GM21576 (cell line): ENCODE measurements around the gene GAREM1.
"Not testable (repeated sequence)": the region's sequence is repeated elsewhere in the genome, so short reads cannot be mapped to it uniquely, and the experiment has no call there.

Experiments used
- ATAC-seq: cut with Tn5 transposase; IDR thresholded peaks from one replicate; pipeline ENCODE4 v1.9.1; 2021; ENCODE audit warnings: mild to moderate bottlenecking, moderate library complexity; ENCODE audit not compliant: unreplicated experiment

Gene GAREM1

GRCh38 chr18:32267463-32267862 is 203.2 kb downstream of the GAREM1 start:
- ATAC-seq = no peak

GRCh38 chr18:32264401-32264800 is 206.3 kb downstream of the GAREM1 start:
- ATAC-seq = no peak

- ATAC-seq = no peak
Observed at GRCh38 chr18:32262092-32262491, 208.6 kb downstream of the GAREM1 start.

GRCh38 chr18:32261003-32261402 is 209.7 kb downstream of the GAREM1 start:
- no peak for ATAC-seq

- ATAC-seq = no peak
Observed at GRCh38 chr18:32259553-32259952, 211.1 kb downstream of the GAREM1 start.

GRCh38 chr18:32258558-32259204 is 212.0 kb downstream of the GAREM1 start:
- peak; percentile 61 for ATAC-seq

- no peak for ATAC-seq
Observed at GRCh38 chr18:32258148-32258547, 212.5 kb downstream of the GAREM1 start.

GRCh38 chr18:32257084-32257785 is 213.4 kb downstream of the GAREM1 start:
- ATAC-seq = no peak

GRCh38 chr18:32255570-32255969 is 215.1 kb downstream of the GAREM1 start:
- no peak for ATAC-seq

GRCh38 chr18:32252141-32252860 is 218.4 kb downstream of the GAREM1 start:
- no peak for ATAC-seq

GRCh38 chr18:32251466-32251865 is 219.2 kb downstream of the GAREM1 start:
- ATAC-seq = no peak

GRCh38 chr18:32249147-32249929 is 221.3 kb downstream of the GAREM1 start:
- ATAC-seq = no peak

GRCh38 chr18:32244881-32245280 is 225.8 kb downstream of the GAREM1 start:
- ATAC-seq = no peak

- no peak for ATAC-seq
Observed at GRCh38 chr18:32243358-32243757, 227.3 kb downstream of the GAREM1 start.

- no peak for ATAC-seq
Observed at GRCh38 chr18:32242395-32242794, 228.3 kb downstream of the GAREM1 start.

- ATAC-seq = no peak
Observed at GRCh38 chr18:32238635-32239268, 231.9 kb downstream of the GAREM1 start.

- no peak for ATAC-seq
Observed at GRCh38 chr18:32237049-32237448, 233.6 kb downstream of the GAREM1 start.

GRCh38 chr18:32233348-32233747 is 237.3 kb downstream of the GAREM1 start:
- ATAC-seq = not testable (repeated sequence)

GRCh38 chr18:32219431-32220018 is 251.2 kb downstream of the GAREM1 start:
- ATAC-seq = no peak

GRCh38 chr18:32216390-32216789 is 254.3 kb downstream of the GAREM1 start:
- ATAC-seq = no peak
